Gastroesophageal sphincter (tissue), 4 donors: ENCODE measurements around the gene MMP10. TPM values are rescaled to one million over a fixed set of nuclear protein-coding genes. Genes with fewer than 3 reads are reported as not detected.

ENCODE experiments used
- ATAC-seq: fragments of 150-250 bp; one replicate; pipeline ENCODE4 v1.9.1; 2016; ENCODE audit warnings: mild to moderate bottlenecking, moderate library complexity
- H3K27ac ChIP-seq, 4 donors: fragments of 200-600 bp; sonication (generic) in 3 of 4; 1 replicate in 3 of 4; 2 replicates in 1 of 4; pipeline ENCODE4 v1.5.1; 2016 to 2019
- H3K27me3 ChIP-seq: fragments of 200-600 bp; sonication (generic); one replicate; pipeline ENCODE4 v1.5.1; 2019
- H3K36me3 ChIP-seq, 2 donors: fragments of 200-600 bp; sonication (generic); one replicate each; pipeline ENCODE4 v1.5.1; 2019; ENCODE audit warnings: control low read depth in 1 of 2
- H3K4me1 ChIP-seq, 3 donors: fragments of 200-600 bp; sonication (generic); 1 replicate in 2 of 3; 2 replicates in 1 of 3; pipeline ENCODE4 v1.5.1; 2016 to 2019; ENCODE audit warnings: control low read depth in 2 of 3
- H3K4me3 ChIP-seq, 2 donors: fragments of 200-600 bp; sonication (generic); one replicate each; pipeline ENCODE4 v1.5.1; 2019; ENCODE audit warnings: mild to moderate bottlenecking in 1 of 2, moderate library complexity in 1 of 2
- H3K9me3 ChIP-seq, 3 donors: fragments of 200-600 bp; sonication (generic); one replicate each; pipeline ENCODE4 v1.5.1; 2017 to 2019; ENCODE audit warnings: control low read depth in 2 of 3
- CTCF ChIP-seq, 4 experiments: fragments of 200-600 bp in 2 of 4; fragments of 450-650 bp in 2 of 4; sonication (generic) in 1 of 4; IDR thresholded peaks; one replicate each; pipeline ENCODE4 v1.5.1; 2017 to 2019; ENCODE audit warnings: antibody characterized with exemption in 4 of 4, mild to moderate bottlenecking in 2 of 4, moderate library complexity in 2 of 4
- EP300 ChIP-seq: sonication (generic); formaldehyde crosslinking; IDR thresholded peaks from one replicate; pipeline ENCODE4 v1.6.1; 2017; ENCODE audit warnings: antibody characterized with exemption, mild to moderate bottlenecking
- POLR2A ChIP-seq, 2 donors: fragments of 450-650 bp; IDR thresholded peaks; one replicate each; pipeline ENCODE4 v1.6.1; 2017; ENCODE audit warnings: antibody characterized with exemption in 2 of 2, mild to moderate bottlenecking in 2 of 2, moderate library complexity in 1 of 2
- POLR2AphosphoS5 ChIP-seq: sonication (generic); formaldehyde crosslinking; IDR thresholded peaks from one replicate; pipeline ENCODE4 v1.6.1; 2017; ENCODE audit warnings: antibody characterized with exemption
- WGBS, 2 donors: methylation state at CpG; one replicate each; pipeline ENCODE4 v1.1.5; 2018; ENCODE audit warnings: low coverage in 1 of 2; 5-methylcytosine and 5-hydroxymethylcytosine counted together
- total RNA-seq, 4 donors: library from RNA; depleted of rRNA; stranded (reverse); fragments of >200 nt; gene quantifications; one replicate each; pipeline ENCODE4 v1.1.0, GENCODE V29; 2016

Gene MMP10
- total RNA-seq, 4 donors from 2014 or later: 1.7 TPM; not detected in 3

DNA sequence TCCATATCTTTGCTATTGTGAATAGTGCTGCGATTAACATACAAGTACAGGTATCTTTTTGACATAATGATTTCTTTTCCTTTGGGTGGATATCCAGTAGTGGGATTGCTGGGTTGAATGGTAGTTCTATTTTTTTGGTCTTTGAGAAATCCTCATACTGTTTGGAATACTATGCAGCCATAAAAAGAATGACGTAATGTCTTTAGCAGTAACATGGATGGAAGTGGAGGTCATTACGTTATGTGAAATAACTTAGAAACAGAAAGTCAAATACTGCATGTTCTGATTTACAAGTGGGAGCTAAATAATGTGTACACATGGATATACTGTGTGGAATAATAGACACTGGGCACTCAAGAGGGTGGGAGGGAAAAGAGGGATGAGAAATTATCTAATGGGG is 4.0 kb upstream of the MMP10 start:
- WGBS, 2 donors: 85 to 87% methylated on average over 3 of the region's 3 CpGs
- Histone ChIP-seq H3K4me1 (no peaks in the 10 kb centered on the region), H3K9me3 (no peaks in the 10 kb centered on the region), H3K36me3 (no peaks in the 10 kb centered on the region), H3K27ac (no peak overlapping the region), H3K27me3 (no peaks in the 10 kb centered on the region), H3K4me3 (no peak overlapping the region)
- no peak for ATAC-seq
- no peak for TF ChIP-seq POLR2AphosphoS5
- no peak for TF ChIP-seq EP300
- no peak for TF ChIP-seq POLR2A (IDR thresholded peaks at IDR 0.05)
- TF ChIP-seq CTCF (IDR thresholded peaks at IDR 0.05): no peak

DNA sequence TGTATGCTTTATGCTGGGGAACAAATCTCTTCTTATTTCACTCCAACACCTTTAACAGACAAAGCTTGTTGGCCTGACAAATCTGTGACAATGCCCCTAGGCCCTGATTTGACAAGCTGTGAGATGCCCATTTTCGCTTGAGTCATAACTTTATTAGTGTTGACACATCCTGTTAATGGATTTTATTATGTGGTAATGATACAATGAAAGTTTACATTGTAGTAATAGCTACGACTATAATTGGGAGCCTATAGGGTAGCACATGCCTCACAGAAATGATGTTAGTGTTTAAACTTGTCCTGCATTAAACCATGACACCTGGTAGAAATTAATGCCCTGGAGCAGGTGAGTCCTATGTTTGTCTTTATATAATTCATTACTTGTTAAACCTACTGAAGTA is 3.3 kb upstream of the MMP10 start:
- no peaks in the 10 kb centered on the region for H3K9me3 ChIP-seq
- H3K27ac ChIP-seq: no peak overlapping the region
- no peak for ATAC-seq
- TF ChIP-seq CTCF (IDR thresholded peaks at IDR 0.05): no peak
- TF ChIP-seq POLR2AphosphoS5: no peak
- no peak for TF ChIP-seq POLR2A (IDR thresholded peaks at IDR 0.05)
- TF ChIP-seq EP300: no peak
- no peaks in the 10 kb centered on the region for H3K36me3 ChIP-seq
- H3K27me3 ChIP-seq: no peaks in the 10 kb centered on the region
- no peak overlapping the region for H3K4me3 ChIP-seq
- WGBS, 2 donors: 71 to 85% methylated on average over 2 of the region's 2 CpGs
- no peaks in the 10 kb centered on the region for H3K4me1 ChIP-seq

GRCh38 chr11:102783016-102783415 is 2.6 kb upstream of the MMP10 start:
- no peaks in the 10 kb centered on the region for H3K27me3 ChIP-seq
- no peak overlapping the region for H3K27ac ChIP-seq
- H3K9me3 ChIP-seq: no peaks in the 10 kb centered on the region
- H3K4me3 ChIP-seq: no peak overlapping the region
- TF ChIP-seq CTCF (IDR thresholded peaks at IDR 0.05) (no peak), EP300 (no peak), POLR2AphosphoS5 (no peak), POLR2A (IDR thresholded peaks at IDR 0.05) (no peak)
- H3K4me1 ChIP-seq: no peaks in the 10 kb centered on the region
- H3K36me3 ChIP-seq: no peaks in the 10 kb centered on the region
- no peak for ATAC-seq

DNA sequence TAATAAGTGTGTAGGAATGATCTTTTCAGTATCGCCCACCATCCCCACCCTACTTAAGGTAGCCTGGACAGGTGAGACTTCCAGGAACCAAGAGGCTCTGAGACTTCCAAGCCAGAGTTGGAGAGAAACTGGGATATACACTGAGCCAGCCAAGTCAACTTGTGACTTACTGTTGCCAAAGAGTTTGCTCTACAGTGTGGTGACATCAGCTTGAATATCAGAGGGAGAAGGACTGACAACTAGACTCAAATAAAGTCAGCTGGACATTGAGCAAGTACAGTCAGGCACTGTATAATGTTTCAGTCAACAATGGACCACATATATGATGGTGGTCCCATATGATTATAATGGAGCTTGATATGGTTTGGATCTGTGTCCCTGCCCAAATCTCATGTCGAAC is 1.2 kb upstream of the MMP10 start:
- ATAC-seq: no peak
- no peak overlapping the region for H3K27ac ChIP-seq
- no peaks in the 10 kb centered on the region for H3K27me3 ChIP-seq
- H3K4me3 ChIP-seq: no peak overlapping the region
- H3K36me3 ChIP-seq: no peaks in the 10 kb centered on the region
- TF ChIP-seq POLR2A (IDR thresholded peaks at IDR 0.05) (no peak), POLR2AphosphoS5 (no peak), CTCF (IDR thresholded peaks at IDR 0.05) (no peak), EP300 (no peak)
- 93 to 97% methylated on average over 2 of the region's 2 CpGs for WGBS, 2 donors
- H3K9me3 ChIP-seq: no peaks in the 10 kb centered on the region
- H3K4me1 ChIP-seq: no peaks in the 10 kb centered on the region

DNA sequence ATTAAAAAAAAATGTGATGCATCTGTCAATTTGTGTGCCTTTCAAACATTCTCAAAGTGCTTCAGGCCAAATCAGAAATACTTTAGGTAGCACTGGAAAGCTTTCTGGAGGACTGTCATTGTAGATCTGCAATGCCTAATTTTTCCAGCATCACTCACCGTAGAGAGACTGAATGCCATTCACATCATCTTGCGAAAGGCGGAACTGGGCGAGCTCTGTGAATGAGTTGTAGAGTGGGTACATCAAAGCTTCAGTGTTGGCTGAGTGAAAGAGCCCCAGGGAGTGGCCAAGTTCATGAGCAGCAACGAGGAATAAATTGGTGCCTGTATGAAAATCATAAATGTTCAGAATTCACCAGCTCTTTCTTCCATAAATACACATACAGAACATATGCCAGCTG is 4.0 kb downstream of the MMP10 start:
- TF ChIP-seq POLR2A (IDR thresholded peaks at IDR 0.05) (no peak), EP300 (no peak), POLR2AphosphoS5 (no peak), CTCF (IDR thresholded peaks at IDR 0.05) (no peak)
- Histone ChIP-seq H3K27me3 (no peaks in the 10 kb centered on the region), H3K4me1 (no peaks in the 10 kb centered on the region), H3K4me3 (no peak overlapping the region), H3K9me3 (no peaks in the 10 kb centered on the region), H3K36me3 (no peaks in the 10 kb centered on the region), H3K27ac (no peak overlapping the region)
- ATAC-seq: no peak
- WGBS, 2 donors: 74 to 85% methylated on average over 5 of the region's 5 CpGs
